Aorta (tissue), 5 donors: Measurements from ENCODE around the gene VAX1. TPM values are rescaled to one million over a fixed set of nuclear protein-coding genes. Genes with fewer than 3 reads are reported as not detected.
A peak's percentile ranks its signal among the peaks of the same experiment; 100 is the strongest.

ENCODE experiments used
- ATAC-seq: fragments of 200-7000 bp; cut with Tn5 transposase; one replicate; pipeline ENCODE4 v1.9.1; 2022; ENCODE audit warnings: moderate library complexity; ENCODE audit not compliant: low FRiP score
- DNase-seq, 2 donors: peaks; one replicate each; pipeline ENCODE4 v3.0.0-alpha.2; 2020
- H3K27ac ChIP-seq, 2 donors: one replicate each; pipeline ENCODE4 v1.5.1; 2013; ENCODE audit warnings: low read length in 2 of 2, mild to moderate bottlenecking in 2 of 2, moderate library complexity in 2 of 2, control low read depth in 1 of 2, inconsistent platforms in 1 of 2, low read depth in 1 of 2
- H3K27me3 ChIP-seq, 2 donors: one replicate each; pipeline ENCODE4 v1.6.1; 2013; ENCODE audit warnings: control low read depth in 1 of 2, low read length in 1 of 2, mild to moderate bottlenecking in 1 of 2, moderate library complexity in 1 of 2; ENCODE audit not compliant: insufficient read depth in 2 of 2, control insufficient read depth in 1 of 2
- H3K36me3 ChIP-seq, 2 donors: one replicate each; pipeline ENCODE4 v1.6.1; 2013; ENCODE audit warnings: control low read depth in 1 of 2, low read length in 1 of 2, mild to moderate bottlenecking in 1 of 2; ENCODE audit not compliant: insufficient read depth in 2 of 2, control insufficient read depth in 1 of 2
- H3K4me1 ChIP-seq, 2 donors: one replicate each; pipeline ENCODE4 v1.6.1; 2013; ENCODE audit warnings: low read length in 2 of 2, control low read depth in 1 of 2, mild to moderate bottlenecking in 1 of 2, moderate library complexity in 1 of 2; ENCODE audit not compliant: insufficient read depth in 2 of 2, control insufficient read depth in 1 of 2
- H3K4me3 ChIP-seq, 2 donors: one replicate each; pipeline ENCODE4 v1.5.1; 2013; ENCODE audit warnings: low read length in 2 of 2, control low read depth in 1 of 2, mild to moderate bottlenecking in 1 of 2
- H3K9me3 ChIP-seq: one replicate; pipeline ENCODE4 v1.6.1; 2013; ENCODE audit warnings: mild to moderate bottlenecking, low read length; ENCODE audit not compliant: control insufficient read depth
- WGBS, 2 donors: extraction: QIAGEN DNeasy Blood & Tissue Kit; methylation state at CpG; one replicate each; pipeline ENCODE4 v1.1.7; 2013; 5-methylcytosine and 5-hydroxymethylcytosine counted together
- intact Hi-C, 2 donors: fragments of 100-400 bp; cut with DNase I; formaldehyde crosslinking; loops; one replicate each; pipeline versions ENCODE4 v1.14.2 to v1.15.0; 2022
- polyA plus RNA-seq, 2 donors: library from polyadenylated mRNA; stranded (reverse); fragments of 200-250 nt; gene quantifications; one replicate each; pipeline ENCODE4 v1.2.3, GENCODE V29; 2013
- total RNA-seq, 2 donors: library from RNA; stranded (reverse); fragmentation: NEBNext Ultra II Directional; extraction: Animal tissue kit (Norgen Biotek cat#: 25700); gene quantifications; one replicate each; pipeline ENCODE4 v1.2.1, GENCODE V29; 2021
- donor health status: healthy with polysubstance abuse.
- donor health status: Bipolar disorder and iron deficiency.
- donor health status: DM: no; HTN: no; CAD: no.
- donor health status: DM: no; HTN: no; CAD: no.
- donor health status: DM: yes; HTN: yes; CAD: no.

The VAX1 gene
- total and polyA plus RNA-seq, 4 donors: not detected

GRCh38 chr10:117139581-117140524, 1.8 kb upstream of the VAX1 start:
- no peaks in the 10 kb centered on the region for H3K27me3 ChIP-seq

DNA sequence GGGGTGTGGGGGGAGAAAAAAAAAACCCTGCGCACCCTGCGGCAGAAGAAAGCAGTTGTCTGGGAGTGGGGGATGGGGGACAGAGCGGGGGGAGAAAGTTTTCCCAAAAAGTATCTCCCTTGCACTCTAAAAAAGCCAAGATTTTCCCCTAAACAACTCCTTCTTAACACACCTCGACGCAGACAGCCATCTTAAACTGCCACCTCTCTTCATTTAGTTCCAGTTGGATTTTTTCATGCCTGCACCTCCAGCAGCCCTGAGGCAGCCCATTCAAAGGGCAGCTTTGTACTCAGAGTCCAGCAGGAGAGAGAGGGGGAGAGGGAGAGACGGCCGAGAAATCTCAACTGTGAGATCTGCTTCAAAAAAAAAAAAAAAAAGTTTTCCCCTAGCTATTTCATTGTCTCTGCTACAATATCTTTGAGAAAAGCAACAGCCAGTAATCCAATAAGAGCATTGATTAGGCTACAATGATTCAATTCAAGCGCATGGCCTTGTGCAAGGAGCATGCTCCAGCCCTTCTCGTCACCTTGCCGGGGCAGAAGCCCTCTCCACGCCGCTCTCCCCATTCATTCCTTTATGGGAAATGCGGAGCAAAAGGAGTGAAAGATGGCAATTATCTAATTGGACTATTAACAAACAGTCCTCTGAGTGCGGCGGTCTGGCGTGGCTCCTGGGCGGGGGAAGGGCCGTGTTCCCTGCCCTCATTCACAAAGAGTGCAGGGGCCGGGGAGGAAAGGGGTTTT, 939 bp upstream of the VAX1 start:
- Histone ChIP-seq H3K27me3 (no peaks in the 10 kb centered on the region), H3K36me3 (no peaks in the 10 kb centered on the region), H3K27ac (no peak overlapping the region), H3K4me1 (no peaks in the 10 kb centered on the region), H3K9me3 (no peaks in the 10 kb centered on the region), H3K4me3 (no peak overlapping the region)
- ATAC-seq: no peak
- intact Hi-C loops: no loop called here
- no peak for DNase-seq
- 8 to 9% methylated on average over 18 to 19 of the region's 19 CpGs for WGBS, 2 donors

More at GRCh38 chr10:117139581-117140524, 1.8 kb upstream of the VAX1 start:
- intact Hi-C loops: no loop called here
- H3K27ac ChIP-seq: no peak overlapping the region
- H3K9me3 ChIP-seq: peaks cover under 1% of the 10 kb centered on the region
- H3K4me3 ChIP-seq: no peak overlapping the region
- ATAC-seq: no peak
- DNase-seq: no peak
- no peaks in the 10 kb centered on the region for H3K4me1 ChIP-seq
- no peaks in the 10 kb centered on the region for H3K36me3 ChIP-seq
- WGBS, 2 donors: 2 to 4% methylated on average over 48 to 72 of the region's 72 CpGs

DNA sequence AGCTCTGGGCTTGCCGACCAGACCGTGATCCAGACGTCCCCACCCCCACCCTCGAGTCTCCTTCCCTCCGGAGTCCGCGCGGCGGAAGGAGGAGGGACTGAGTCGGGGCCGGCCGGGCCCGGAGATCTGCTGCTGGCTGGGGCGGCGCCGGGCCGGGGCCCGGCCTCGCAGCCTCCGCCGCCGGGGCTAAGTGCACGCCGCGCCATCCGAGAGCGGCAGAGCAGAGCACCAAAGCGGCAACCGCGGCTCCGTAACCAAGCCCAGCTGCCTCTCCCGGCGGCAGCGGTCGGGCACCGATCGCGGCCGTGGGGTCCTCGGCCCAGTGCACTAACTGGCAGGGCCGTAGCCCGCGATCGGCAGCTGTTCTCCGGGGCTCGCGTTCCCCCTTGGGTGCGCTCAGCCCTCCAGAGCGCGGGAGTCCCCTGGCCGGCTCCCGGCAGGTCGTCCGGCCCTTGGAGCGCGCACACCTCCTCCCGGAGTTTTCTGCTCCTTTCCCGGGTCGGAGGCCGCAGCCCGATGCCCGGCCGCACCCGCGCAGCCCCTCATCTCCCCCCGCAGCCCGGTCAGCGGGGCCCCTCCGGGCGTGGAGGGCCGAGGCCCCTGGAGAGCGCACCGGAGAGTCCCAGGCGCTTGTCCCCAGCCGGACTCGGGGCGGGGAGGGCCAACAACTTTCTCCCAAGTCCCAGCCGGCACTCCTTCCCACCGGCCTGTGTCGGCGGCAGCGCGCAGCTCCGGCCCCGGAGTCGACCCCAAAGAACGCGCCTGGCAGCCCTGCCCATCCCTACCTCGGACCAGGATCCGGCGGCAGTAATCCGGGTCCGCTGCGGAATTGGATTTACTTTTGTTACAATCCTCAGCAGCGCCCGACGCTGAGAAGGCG, 799 bp downstream of the VAX1 start:
- intact Hi-C loops: no loop called here
- DNase-seq: peak in 1 of 2 donors; percentile 76

GRCh38 chr10:117136391-117136975, 1.6 kb downstream of the VAX1 start:
- intact Hi-C loops: no loop called here
- H3K27me3 ChIP-seq: no peaks in the 10 kb centered on the region
- no peaks in the 10 kb centered on the region for H3K4me1 ChIP-seq

More for the DNA sequence above, 799 bp downstream of the VAX1 start:
- Histone ChIP-seq H3K9me3 (no peaks in the 10 kb centered on the region), H3K4me1 (no peaks in the 10 kb centered on the region), H3K27me3 (no peaks in the 10 kb centered on the region), H3K4me3 (peak overlapping the region; percentile 21 to 36), H3K27ac (no peak overlapping the region), H3K36me3 (no peaks in the 10 kb centered on the region)
- WGBS, 2 donors: 1% methylated on average over 68 to 98 of the region's 98 CpGs
- no peak for ATAC-seq

DNA sequence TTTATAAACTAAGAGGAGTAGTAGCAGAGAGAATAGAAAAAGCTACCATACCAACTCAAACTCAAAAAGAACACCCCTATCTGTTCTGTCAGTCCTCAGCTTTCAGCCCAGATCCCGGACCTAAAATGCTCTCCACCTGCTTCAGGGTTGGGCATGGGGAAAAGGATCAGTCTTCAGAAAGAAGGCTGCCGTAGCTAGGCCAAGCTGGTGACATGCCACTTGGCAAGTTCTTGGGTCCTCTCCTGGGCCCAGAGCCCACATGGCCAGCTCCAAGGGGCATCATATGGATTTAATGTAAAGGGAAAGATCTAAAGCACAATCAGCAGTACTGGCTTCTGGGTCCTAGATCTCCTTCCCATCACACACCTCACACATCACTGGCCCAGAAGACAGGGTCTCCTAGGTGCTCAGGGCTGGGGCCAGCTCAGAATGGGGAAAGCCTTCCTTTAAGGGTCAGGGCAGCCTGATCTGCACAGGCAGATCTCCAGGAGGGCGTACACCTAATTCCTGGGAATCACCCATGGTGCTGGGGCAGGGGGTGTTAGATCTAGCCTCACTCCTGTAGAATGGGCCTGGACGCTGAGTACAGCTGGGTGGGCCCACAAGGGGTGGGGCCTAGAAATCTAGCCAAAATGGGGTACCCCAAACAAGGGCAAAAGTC, 2.5 kb downstream of the VAX1 start:
- Histone ChIP-seq H3K36me3 (no peaks in the 10 kb centered on the region), H3K27ac (no peak overlapping the region), H3K27me3 (no peaks in the 10 kb centered on the region), H3K4me3 (no peak overlapping the region), H3K4me1 (no peaks in the 10 kb centered on the region), H3K9me3 (no peaks in the 10 kb centered on the region)
- 96 to 98% methylated on average over 4 of the region's 4 CpGs for WGBS, 2 donors
- ATAC-seq (no peak), DNase-seq (no peak)
- intact Hi-C loops: no loop called here

More at GRCh38 chr10:117136391-117136975, 1.6 kb downstream of the VAX1 start:
- no peaks in the 10 kb centered on the region for H3K9me3 ChIP-seq
- no peak overlapping the region for H3K27ac ChIP-seq
- WGBS, 2 donors: 48 to 58% methylated on average over 32 to 34 of the region's 34 CpGs
- DNase-seq (no peak), ATAC-seq (no peak)
- no peaks in the 10 kb centered on the region for H3K36me3 ChIP-seq
- peak overlapping the region in 1 of 2 donors; percentile 36 for H3K4me3 ChIP-seq

GRCh38 chr10:117135026-117135372, 3.1 kb downstream of the VAX1 start:
- Histone ChIP-seq H3K27me3 (no peaks in the 10 kb centered on the region), H3K36me3 (no peaks in the 10 kb centered on the region), H3K4me3 (no peak overlapping the region), H3K4me1 (no peaks in the 10 kb centered on the region), H3K9me3 (no peaks in the 10 kb centered on the region), H3K27ac (no peak overlapping the region)
- 85 to 92% methylated on average over 6 of the region's 6 CpGs for WGBS, 2 donors
- no peak for ATAC-seq
- no peak for DNase-seq
- intact Hi-C loops: no loop called here

- H3K4me1 ChIP-seq: no peaks in the 10 kb centered on the region
- ATAC-seq (no peak), DNase-seq (no peak)
- no peak overlapping the region for H3K4me3 ChIP-seq
- WGBS, 2 donors: 12 to 14% methylated on average over 55 to 72 of the region's 72 CpGs
- intact Hi-C loops: no loop called here
- no peak overlapping the region for H3K27ac ChIP-seq
- no peaks in the 10 kb centered on the region for H3K27me3 ChIP-seq
- H3K36me3 ChIP-seq: no peaks in the 10 kb centered on the region
- H3K9me3 ChIP-seq: no peaks in the 10 kb centered on the region
These were observed 3.6 kb downstream of the VAX1 start for GRCh38 chr10:117134306-117135025.
